Osteocyte (in vitro differentiated cells): Measurements from ENCODE around the gene PEX14. TPM values are rescaled to one million over a fixed set of nuclear protein-coding genes. Genes with fewer than 3 reads are reported as not detected.

Source experiments
- DNase-seq: peaks from one replicate; pipeline ENCODE4 v3.0.0; 2021; ENCODE audit warnings: mixed read lengths; ENCODE audit not compliant: unreplicated experiment; ENCODE audit errors: extremely low spot score
- H3K27ac Mint-ChIP-seq: one replicate; pipeline ENCODE4 v1.8.0; 2021; ENCODE audit warnings: mild to moderate bottlenecking, mixed read lengths; ENCODE audit not compliant: unreplicated experiment
- H3K27me3 Mint-ChIP-seq: one replicate; pipeline ENCODE4 v1.8.0; 2021; ENCODE audit warnings: mixed read lengths; ENCODE audit not compliant: unreplicated experiment
- H3K36me3 Mint-ChIP-seq: one replicate; pipeline ENCODE4 v1.8.0; 2021; ENCODE audit warnings: mixed read lengths; ENCODE audit not compliant: unreplicated experiment
- H3K4me1 Mint-ChIP-seq: one replicate; pipeline ENCODE4 v1.8.0; 2021; ENCODE audit warnings: mixed read lengths; ENCODE audit not compliant: unreplicated experiment
- H3K4me3 Mint-ChIP-seq: one replicate; pipeline ENCODE4 v1.8.0; 2021; ENCODE audit warnings: mild to moderate bottlenecking, moderate library complexity, mixed read lengths; ENCODE audit not compliant: unreplicated experiment
- H3K9me3 Mint-ChIP-seq: one replicate; pipeline ENCODE4 v1.8.0; 2021; ENCODE audit warnings: mixed read lengths; ENCODE audit not compliant: unreplicated experiment
- CTCF ChIP-seq: fragments of 200-600 bp; sonication (generic); IDR thresholded peaks from 2 replicates; pipeline ENCODE4 v1.5.0; 2021; ENCODE audit warnings: antibody characterized with exemption, mild to moderate bottlenecking, moderate library complexity
- total RNA-seq: library from RNA; stranded (reverse); gene quantifications from 2 replicates; pipeline ENCODE4 v1.2.1, GENCODE V29; 2021

Gene PEX14
- total RNA-seq, 1 donor from 2014 or later: 22.2 TPM

GRCh38 chr1:10663678-10664035 lies 188.9 kb downstream of the PEX14 start:
- Mint-ChIP-seq H3K36me3 (no peaks in the 10 kb centered on the region), H3K27ac (no peak overlapping the region), H3K9me3 (no peaks in the 10 kb centered on the region), H3K4me1 (peaks cover 7% of the 10 kb centered on the region), H3K4me3 (no peak overlapping the region), H3K27me3 (no peaks in the 10 kb centered on the region)
- DNase-seq: no peak
- TF ChIP-seq CTCF: no peak

GRCh38 chr1:10664251-10664650 lies 189.5 kb downstream of the PEX14 start:
- peaks cover 7% of the 10 kb centered on the region for H3K4me1 Mint-ChIP-seq
- no peak for DNase-seq
- no peaks in the 10 kb centered on the region for H3K9me3 Mint-ChIP-seq
- TF ChIP-seq CTCF: no peak
- H3K27ac Mint-ChIP-seq: no peak overlapping the region
- H3K36me3 Mint-ChIP-seq: no peaks in the 10 kb centered on the region
- no peak overlapping the region for H3K4me3 Mint-ChIP-seq
- no peaks in the 10 kb centered on the region for H3K27me3 Mint-ChIP-seq

DNA sequence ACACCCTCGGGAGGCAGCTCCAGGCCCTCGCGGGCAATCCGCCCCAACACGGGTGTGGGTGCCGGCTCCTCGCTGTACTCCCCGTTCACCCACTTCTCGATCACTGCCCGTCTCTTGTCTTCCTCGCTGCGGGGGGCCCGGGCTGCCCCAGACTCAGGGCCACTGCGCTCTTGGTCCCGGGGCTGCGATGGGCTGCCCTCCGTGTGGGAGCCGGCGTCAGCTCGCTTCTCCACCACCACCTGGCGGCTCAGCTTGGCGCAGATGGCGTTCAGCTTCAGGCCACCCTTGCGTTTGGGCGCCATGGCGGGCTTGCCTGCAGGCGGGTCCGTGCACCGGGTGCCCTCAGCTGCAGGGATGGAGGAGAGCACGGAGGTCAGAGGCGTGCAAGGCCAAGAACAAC lies 190.5 kb downstream of the PEX14 start:
- DNase-seq: no peak
- H3K4me3 Mint-ChIP-seq: no peak overlapping the region
- no peaks in the 10 kb centered on the region for H3K27me3 Mint-ChIP-seq
- peaks cover 7% of the 10 kb centered on the region for H3K4me1 Mint-ChIP-seq
- TF ChIP-seq CTCF: no peak
- no peaks in the 10 kb centered on the region for H3K9me3 Mint-ChIP-seq
- H3K36me3 Mint-ChIP-seq: no peaks in the 10 kb centered on the region
- H3K27ac Mint-ChIP-seq: no peak overlapping the region

DNA sequence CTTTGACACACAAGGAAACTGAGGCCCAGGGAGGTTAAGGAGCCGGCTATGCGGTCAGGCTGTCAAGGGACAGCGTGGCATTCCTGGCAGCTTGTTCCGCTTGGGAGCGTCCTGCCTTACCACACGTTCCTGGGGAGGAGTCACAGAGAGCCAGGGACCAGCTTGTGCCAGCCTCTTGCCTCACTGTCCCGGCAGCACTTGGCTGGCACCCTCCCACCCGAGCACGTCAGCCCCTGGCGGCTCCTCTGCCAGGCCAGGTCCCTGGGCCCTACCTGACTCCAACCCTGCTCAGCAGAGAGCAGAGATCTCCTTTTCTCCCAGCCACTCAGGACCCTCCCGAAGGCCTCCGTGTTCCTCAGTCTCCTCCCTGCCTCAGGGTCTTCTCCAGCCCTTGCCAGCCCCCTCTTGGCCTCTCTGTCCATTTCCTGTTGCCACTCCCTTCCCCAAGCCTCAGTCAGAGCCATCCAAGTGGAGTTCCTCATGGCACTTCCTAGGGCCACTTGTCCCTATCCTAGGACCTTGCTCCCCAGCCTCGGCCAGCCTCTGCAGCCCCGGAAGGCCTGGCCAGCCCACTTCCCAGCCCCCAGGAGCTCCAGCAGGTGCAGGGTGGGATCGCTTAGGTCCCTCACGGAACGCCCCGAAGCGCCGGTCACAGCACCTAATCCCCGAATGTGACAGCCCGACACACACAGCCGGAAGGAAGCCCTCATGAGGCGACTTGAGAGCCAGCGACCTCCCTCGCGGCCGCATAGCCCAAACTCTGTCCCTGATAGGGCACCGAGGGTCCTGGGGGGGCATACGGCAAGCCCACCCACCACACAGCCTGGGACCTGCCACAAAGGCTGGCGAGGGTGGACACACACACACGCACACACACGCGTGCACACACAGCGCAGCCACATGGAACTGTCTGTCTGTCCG lies 191.4 kb downstream of the PEX14 start:
- H3K9me3 Mint-ChIP-seq: no peaks in the 10 kb centered on the region
- DNase-seq: no peak
- peaks cover 7% of the 10 kb centered on the region for H3K4me1 Mint-ChIP-seq

More for the DNA sequence above, 191.4 kb downstream of the PEX14 start:
- Mint-ChIP-seq H3K4me3 (no peak overlapping the region), H3K27me3 (no peaks in the 10 kb centered on the region), H3K27ac (no peak overlapping the region), H3K36me3 (no peaks in the 10 kb centered on the region)
- no peak for TF ChIP-seq CTCF
